NCI-H748 treated with DMSO at 0.1 percent for 48 hours (cell line): ENCODE results near the gene ABCA3.

Experiments used
- DNase-seq: peaks from one replicate; lab custom pipeline; 2025; lab: John Stamatoyannopoulos, UW

Gene ABCA3

DNA sequence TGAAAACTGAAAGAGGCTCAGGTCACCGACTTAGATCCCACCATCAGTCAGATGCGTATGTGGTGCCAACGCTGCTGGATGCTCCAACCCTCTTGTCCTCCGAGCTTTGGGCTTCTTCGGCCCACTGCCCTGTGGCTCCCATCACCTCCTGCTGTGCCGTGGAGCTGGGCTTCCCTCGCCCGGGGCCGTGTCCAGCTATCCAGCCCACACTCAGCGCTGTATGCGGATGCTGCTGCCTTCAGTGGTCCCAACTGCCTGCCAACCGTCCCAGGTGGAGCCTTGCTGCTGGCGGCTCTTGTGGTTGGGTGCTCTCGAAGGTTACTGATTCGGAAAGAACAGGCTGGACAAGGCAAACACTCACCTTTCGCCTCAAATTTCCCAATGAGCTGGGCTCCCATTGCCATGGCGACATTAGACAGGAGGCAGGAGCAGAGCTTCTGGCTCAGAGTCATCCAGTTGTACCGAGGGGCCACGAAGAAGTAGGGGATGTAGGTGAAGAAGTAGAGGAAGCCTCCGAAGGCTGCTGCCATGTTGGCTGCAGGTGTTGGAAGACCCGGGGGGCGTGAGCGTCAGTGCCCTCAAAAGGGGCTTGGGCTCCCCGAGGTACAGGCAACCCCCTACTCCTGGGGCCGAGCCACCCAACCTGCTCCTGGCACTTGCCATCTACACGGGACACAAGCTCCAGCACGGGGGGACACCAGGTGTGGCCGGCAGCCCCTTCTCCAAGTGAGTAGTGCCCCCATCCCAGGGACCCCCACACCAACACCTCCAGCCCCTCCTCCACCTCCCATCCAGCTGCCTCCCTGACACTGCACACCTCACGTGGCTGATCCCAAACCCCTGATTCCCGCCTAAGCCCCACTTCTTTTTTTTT is 32.2 kb downstream of the ABCA3 start:
- DNase-seq = no peak

DNA sequence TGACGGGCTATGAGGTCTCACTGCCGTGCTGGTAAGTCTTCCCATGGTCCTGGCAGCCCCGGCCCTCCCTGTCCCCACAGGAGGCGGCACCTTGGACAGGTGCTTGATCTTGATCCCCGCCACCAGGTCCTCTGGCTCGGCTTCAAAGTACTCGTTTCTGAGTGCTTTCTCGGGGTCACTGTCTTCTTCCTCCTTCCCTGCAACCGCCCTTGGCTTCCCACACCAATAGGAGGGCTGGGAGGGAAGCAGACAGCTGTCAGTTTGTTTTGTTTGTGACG is 40.7 kb downstream of the ABCA3 start:
- no peak for DNase-seq

- DNase-seq = no peak
Measured at GRCh38 chr16:2299121-2299914, 41.2 kb downstream of the ABCA3 start.

GRCh38 chr16:2298621-2299020 is 41.9 kb downstream of the ABCA3 start:
- no peak for DNase-seq

- no peak for DNase-seq
Measured at GRCh38 chr16:2297506-2297860, 43.0 kb downstream of the ABCA3 start.

DNA sequence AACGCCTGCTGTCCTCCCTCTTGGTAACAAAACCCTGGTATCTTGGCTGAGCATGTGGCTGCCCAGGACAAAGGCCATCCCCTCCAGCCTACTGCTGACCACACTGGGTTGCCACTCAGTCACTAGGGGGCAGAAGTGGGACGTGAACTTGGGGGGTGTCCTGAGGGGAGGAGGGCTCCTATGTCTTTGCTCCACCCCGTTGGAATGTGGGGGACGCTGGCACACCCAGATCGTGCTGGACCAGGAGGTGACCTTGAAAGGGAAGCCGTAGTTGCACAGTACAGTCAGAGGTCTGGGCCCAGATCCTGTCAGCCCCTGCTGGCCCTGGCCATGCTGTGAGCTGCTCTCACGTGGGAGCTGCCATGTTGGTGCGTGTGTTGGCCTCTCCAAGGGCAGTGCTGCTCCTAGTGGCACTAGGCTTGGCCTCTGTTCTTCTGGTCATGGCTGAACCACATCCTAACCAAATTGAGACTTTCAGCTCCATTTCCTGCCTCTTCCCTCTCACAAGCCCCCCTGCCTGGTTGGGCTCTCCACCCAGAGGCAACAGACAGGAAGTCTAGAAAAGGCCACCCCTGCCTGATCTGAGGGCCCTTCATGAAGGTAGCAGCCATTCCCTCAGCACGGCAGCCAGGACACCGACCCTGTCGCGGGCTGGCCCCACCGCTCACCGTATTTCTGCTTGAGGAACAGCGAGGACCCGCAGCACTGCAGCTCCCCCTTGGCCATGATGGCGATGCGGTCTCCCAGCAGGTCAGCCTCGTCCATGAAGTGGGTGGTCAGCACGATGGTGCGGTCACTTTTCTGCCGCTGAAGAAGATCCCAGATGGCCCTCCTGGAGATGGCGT is 43.6 kb downstream of the ABCA3 start:
- DNase-seq = no peak

- DNase-seq = no peak
Measured at GRCh38 chr16:2295056-2295798, 45.3 kb downstream of the ABCA3 start.

DNA sequence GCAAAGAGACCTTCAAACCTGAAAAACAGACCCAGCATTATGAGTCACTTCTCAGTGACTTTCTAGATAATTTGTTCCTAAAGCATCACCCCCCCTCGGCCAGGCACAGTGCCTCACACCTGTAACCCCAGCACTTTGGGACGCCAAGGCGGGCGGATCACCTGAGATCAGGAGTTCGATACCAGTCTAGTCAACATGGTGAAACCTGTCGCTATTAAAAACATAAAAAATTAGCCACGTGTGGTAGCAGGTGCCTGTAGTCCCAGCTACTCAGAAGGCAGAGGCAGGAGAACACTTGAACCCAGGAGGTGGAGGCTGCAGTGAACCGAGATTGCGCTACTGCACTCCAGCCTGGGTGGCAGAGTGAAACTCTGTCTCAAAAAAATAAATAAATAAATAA is 48.3 kb downstream of the ABCA3 start:
- no peak for DNase-seq

GRCh38 chr16:2289282-2289681 is 51.2 kb downstream of the ABCA3 start:
- DNase-seq = no peak

DNA sequence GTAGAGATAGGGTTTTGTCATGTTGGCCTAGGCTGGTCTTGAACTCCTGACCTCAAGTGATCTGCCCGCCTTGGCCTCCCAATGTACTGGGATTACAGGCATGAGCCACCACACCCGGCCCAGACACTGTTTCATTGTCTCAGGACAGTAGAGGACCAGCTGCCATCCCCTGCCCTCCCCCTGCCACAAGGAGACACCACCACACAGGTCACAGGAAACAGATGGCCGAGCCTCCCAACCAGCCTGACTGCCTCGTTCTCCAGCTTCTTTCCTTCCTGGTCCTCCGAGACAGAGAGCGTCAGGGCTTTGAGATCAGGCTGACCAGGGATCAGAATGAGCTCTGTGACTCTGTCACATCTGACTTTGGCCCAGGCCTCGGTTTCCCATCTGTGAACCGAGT is 51.8 kb downstream of the ABCA3 start:
- no peak for DNase-seq

GRCh38 chr16:2287916-2288547 is 52.5 kb downstream of the ABCA3 start:
- DNase-seq = no peak

DNA sequence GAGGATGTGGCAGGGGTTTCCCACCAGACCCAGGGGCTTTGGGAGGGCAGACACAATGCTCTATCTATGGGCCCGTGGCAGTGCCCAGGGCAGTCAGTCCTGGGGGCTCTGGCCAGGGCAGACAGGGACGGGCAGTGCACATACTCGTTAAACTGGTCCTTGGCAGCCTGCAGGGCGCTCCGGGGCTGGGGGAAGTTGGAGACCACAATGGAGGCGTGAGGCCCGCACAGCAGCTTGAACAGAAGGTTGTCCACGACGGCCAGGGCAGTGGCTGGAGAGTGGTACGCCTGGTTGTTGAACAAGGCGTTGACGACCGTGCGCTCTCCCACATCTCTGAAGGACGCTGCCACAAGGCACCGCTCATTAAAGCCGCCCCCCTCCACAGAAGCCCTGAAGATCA is 54.0 kb downstream of the ABCA3 start:
- DNase-seq = no peak

GRCh38 chr16:2285731-2286191 is 54.8 kb downstream of the ABCA3 start:
- no peak for DNase-seq

DNA sequence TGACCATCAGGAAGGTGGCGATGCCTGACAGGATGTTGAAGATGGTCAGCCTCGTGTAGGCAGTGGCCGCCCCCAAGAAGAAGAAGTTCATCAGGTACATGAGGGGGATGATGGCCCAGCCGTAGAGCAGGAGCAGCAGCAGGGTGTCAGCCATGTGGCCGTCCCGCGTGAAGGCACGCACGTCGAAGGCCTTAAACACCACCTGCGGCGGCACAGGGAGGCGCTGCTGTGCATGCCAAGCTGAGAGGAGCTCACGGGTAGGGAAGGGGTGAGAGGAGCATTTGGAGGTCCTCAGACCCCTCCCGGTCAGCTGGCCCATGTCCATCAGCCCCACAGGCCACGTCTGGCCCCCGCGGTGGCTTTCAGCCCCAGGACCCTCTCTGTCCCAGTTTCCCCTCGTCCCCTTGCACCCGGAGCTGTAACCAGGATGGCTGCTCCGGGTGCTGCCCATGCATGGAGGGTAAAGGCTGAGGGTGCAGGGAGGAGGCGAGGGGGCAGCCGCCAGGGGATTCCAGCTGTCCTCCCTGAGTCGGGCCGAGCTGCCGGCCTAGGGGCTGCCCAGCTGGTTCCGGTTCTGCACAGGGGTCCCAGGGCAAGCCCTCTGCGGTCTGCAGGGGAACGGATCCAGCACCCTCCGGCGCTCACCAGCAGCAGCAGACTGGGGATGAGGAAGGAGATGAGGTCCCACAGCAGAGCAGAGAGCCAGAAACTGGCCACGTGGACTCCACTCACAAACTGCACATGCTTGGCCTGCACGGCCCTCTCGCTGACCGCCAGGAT is 55.5 kb downstream of the ABCA3 start:
- no peak for DNase-seq

DNA sequence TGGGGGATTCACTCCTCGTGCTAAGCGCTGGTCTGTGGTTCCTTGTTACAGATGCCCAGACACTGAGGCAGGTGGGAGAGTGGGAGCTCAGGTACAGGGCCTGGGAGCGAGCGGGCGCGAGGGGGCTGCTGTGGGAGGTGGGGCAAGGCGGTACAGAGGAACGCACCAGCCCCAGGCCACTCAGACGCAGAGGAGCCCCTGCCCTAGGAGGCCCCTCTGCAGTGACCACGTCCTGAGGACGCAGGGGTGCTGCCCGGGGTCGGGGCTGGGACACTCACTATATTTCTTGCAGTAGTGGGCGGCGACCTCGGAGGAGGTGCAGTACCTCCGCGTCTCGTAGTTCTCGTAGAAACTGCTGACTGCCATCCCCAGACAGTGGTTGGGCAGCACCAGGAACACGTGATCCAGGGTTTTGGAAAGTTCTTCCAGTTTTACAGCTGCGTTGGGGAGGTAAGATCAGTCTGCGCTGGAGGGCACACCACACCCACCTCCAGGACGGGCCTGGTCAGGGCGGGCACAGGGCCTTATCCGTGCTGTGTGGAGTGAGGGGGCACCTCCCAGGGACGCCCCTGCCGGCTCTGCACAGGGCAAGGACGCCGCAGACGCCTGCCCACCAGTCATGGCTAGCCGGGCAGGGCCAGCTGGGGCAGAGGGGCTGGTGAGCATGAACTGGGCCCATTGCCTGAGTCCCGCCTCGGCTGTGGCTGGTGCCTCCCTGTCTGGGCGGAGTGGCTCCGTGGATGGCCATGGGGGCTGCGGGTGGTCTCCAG is 56.3 kb downstream of the ABCA3 start:
- no peak for DNase-seq

DNA sequence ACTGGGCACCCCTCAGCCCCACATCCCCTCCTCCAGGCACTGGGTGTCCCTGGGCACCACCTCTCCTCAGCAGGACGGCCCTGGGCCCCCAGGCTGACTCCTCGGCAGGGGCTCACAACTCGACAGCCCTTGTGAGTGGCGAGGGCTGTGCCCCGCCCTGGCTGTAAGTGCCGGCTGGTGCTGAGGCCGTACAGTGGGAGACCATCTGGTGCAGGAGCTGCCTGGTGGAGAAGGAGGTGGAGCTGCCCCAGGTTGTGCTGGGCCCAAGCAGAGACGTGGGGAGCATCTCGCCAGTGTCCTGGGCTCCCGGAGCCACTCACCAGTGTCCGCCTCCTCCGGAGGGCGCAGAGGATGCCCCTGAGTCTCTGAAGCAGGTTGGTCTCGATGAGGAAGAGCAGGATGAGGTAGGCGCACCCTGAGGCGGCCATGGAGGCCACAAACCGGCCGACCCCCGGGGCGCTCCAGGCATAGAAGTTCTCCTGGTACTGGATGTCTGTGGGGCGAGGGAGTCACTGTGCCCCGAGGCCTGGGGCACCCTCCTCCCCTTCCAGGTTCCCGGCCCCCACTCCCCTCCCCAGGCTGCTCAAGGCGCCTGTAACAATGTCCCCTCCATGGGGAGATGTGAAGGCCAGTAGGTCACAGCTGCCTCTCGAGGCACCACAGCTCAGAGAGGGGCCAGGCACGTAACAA is 57.5 kb downstream of the ABCA3 start:
- DNase-seq = no peak

GRCh38 chr16:2282262-2282661 is 58.3 kb downstream of the ABCA3 start:
- no peak for DNase-seq

DNA sequence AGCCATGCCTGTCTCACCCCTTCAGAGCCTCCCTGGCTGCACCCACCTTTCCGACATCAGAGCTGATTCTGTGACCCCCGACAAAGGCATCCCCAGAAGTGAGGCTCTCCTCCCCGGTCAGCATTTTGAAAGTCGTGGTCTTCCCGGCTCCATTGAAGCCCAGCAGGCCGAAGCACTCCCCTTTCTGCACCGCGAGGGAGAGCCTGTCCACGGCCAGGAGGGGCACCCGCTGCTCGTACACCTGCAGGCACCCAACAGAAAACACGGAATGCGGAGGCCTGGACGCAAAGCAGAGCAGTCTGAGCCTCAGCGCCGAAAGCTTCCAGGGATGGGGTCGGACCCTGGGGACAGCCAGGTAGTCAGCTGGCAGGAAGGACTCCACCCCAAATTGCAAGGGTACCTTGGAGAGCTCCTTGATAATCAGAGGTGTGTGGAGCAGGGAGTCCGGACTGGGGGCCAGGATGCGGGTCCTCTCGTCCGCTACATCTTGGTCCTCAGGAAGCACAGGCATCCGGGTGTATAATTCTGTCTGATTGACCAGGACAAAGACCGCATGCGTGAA is 59.5 kb downstream of the ABCA3 start:
- DNase-seq = no peak

- DNase-seq = no peak
Measured at GRCh38 chr16:2280461-2280860, 60.1 kb downstream of the ABCA3 start.
